GDM1 (cell line): ENCODE results near the gene PIR.

Source experiments
- DNase-seq: peaks from one replicate; lab custom pipeline; 2025; lab: John Stamatoyannopoulos, UW

Gene PIR

GRCh38 chrX:15416133-15416993 lies 76.8 kb downstream of the PIR start:
- no peak for DNase-seq

GRCh38 chrX:15413101-15413500 lies 80.0 kb downstream of the PIR start:
- DNase-seq: no peak

- DNase-seq: no peak
These were observed 82.2 kb downstream of the PIR start for GRCh38 chrX:15410947-15411346.

GRCh38 chrX:15410430-15410829 lies 82.7 kb downstream of the PIR start:
- DNase-seq: no peak

- no peak for DNase-seq
These were observed 87.3 kb downstream of the PIR start for GRCh38 chrX:15405846-15406245.

- DNase-seq: no peak
These were observed 88.6 kb downstream of the PIR start for GRCh38 chrX:15404401-15405096.

GRCh38 chrX:15401378-15401777 lies 91.8 kb downstream of the PIR start:
- DNase-seq: no peak

- no peak for DNase-seq
These were observed 93.2 kb downstream of the PIR start for GRCh38 chrX:15399962-15400391.

GRCh38 chrX:15398874-15399273 lies 94.3 kb downstream of the PIR start:
- DNase-seq: no peak

- no peak for DNase-seq
These were observed 97.3 kb downstream of the PIR start for GRCh38 chrX:15395789-15396188.

- no peak for DNase-seq
These were observed 101.3 kb downstream of the PIR start for GRCh38 chrX:15391850-15392249.

- DNase-seq: no peak
These were observed 108.8 kb downstream of the PIR start, which contains the start of gene VEGFD for GRCh38 chrX:15384304-15384703. VEGFD (minus strand) TSS chrX:15384413; CDS start chrX:15383946, 467 bp downstream.

GRCh38 chrX:15382813-15383212 lies 110.3 kb downstream of the PIR start:
- no peak for DNase-seq

GRCh38 chrX:15376956-15377355 lies 116.2 kb downstream of the PIR start:
- no peak for DNase-seq

- no peak for DNase-seq
These were observed 119.2 kb downstream of the PIR start for GRCh38 chrX:15373976-15374375.

- no peak for DNase-seq
These were observed 126.4 kb downstream of the PIR start for GRCh38 chrX:15366506-15367352.

GRCh38 chrX:15359701-15360100 lies 133.4 kb downstream of the PIR start:
- DNase-seq: no peak

- no peak for DNase-seq
These were observed 134.6 kb downstream of the PIR start for GRCh38 chrX:15358533-15358932.

- no peak for DNase-seq
These were observed 136.7 kb downstream of the PIR start for GRCh38 chrX:15356444-15356843.

- no peak for DNase-seq
These were observed 142.7 kb downstream of the PIR start for GRCh38 chrX:15350329-15350996.

GRCh38 chrX:15349046-15349445 lies 144.1 kb downstream of the PIR start:
- peak; percentile 22 for DNase-seq

- DNase-seq: no peak
These were observed 147.2 kb downstream of the PIR start for GRCh38 chrX:15345976-15346375.
